OCI-LY7 (cell line): ENCODE data around the gene ENDOD1.

ENCODE experiments used
- EZH2phosphoT487 ChIP-seq: fragments of 200-600 bp; sonication (generic); IDR thresholded peaks from 2 replicates; pipeline ENCODE4 v1.6.1; 2018; ENCODE audit warnings: low read depth, borderline replicate concordance, mild to moderate bottlenecking, mixed run types, antibody characterized with exemption, low read length, moderate library complexity, mixed read lengths
- TF ChIP-seq, protein P1 (sequence below): fragments of 200-600 bp; sonication (generic); conservative IDR thresholded peaks from 2 replicates; pipeline ENCODE4 v1.5.1; 2014; ENCODE audit warnings: mild to moderate bottlenecking, antibody characterized with exemption, low read length, moderate library complexity, mixed read lengths

GRCh38 chr11:95074792-95075563 lies 14.7 kb upstream of the ENDOD1 start:
- TF ChIP-seq, protein P1, sequence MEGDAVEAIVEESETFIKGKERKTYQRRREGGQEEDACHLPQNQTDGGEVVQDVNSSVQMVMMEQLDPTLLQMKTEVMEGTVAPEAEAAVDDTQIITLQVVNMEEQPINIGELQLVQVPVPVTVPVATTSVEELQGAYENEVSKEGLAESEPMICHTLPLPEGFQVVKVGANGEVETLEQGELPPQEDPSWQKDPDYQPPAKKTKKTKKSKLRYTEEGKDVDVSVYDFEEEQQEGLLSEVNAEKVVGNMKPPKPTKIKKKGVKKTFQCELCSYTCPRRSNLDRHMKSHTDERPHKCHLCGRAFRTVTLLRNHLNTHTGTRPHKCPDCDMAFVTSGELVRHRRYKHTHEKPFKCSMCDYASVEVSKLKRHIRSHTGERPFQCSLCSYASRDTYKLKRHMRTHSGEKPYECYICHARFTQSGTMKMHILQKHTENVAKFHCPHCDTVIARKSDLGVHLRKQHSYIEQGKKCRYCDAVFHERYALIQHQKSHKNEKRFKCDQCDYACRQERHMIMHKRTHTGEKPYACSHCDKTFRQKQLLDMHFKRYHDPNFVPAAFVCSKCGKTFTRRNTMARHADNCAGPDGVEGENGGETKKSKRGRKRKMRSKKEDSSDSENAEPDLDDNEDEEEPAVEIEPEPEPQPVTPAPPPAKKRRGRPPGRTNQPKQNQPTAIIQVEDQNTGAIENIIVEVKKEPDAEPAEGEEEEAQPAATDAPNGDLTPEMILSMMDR: no peak
- no peak for TF ChIP-seq EZH2phosphoT487
